Panc1 (cell line): ENCODE results near the gene CTSA. TPM values are rescaled to one million over a fixed set of nuclear protein-coding genes. Genes with fewer than 3 reads are reported as not detected.

Experiments used
- ATAC-seq: fragments of 200-7000 bp; cut with Tn5 transposase; 2 replicates; pipeline ENCODE4 v1.9.1; 2020; ENCODE audit warnings: mild to moderate bottlenecking, moderate library complexity
- BruUV-seq: library from RNA; stranded (reverse); fragments of 400-500 nt; replicated peaks from 2 replicates; lab custom pipeline; 2021; lab: Mats Ljungman, UMichigan
- CTCF ChIA-PET: fragments of 300-600 bp; sonication (Branson Sonifier 250); formaldehyde crosslinking; loops from one replicate; lab custom pipeline; 2022; ENCODE audit warnings: antibody characterized with exemption; lab: Charles Lee
- POLR2A ChIA-PET: fragments of 300-600 bp; sonication (Branson Sonifier 250); formaldehyde crosslinking; loops from one replicate; lab custom pipeline; 2022; ENCODE audit warnings: antibody characterized with exemption; lab: Charles Lee
- DNase-seq: peaks from one replicate; pipeline ENCODE4 v3.0.0-alpha.2; 2010; ENCODE audit warnings: low read depth, low spot score
- H3K27ac ChIP-seq: 2 replicates; pipeline ENCODE4 v1.5.1; 2011; ENCODE audit warnings: mild to moderate bottlenecking, low read length, inconsistent platforms
- H3K27me3 ChIP-seq: fragments of 200-500 bp; sonication (Bioruptor generic); 2 replicates; pipeline ENCODE4 v1.6.0; 2014; ENCODE audit warnings: low read length, inconsistent platforms; ENCODE audit not compliant: control insufficient read depth, insufficient read depth
- H3K36me3 ChIP-seq: fragments of 200-500 bp; sonication (Bioruptor generic); 2 replicates; pipeline ENCODE4 v1.5.1; 2014; ENCODE audit warnings: inconsistent platforms, mild to moderate bottlenecking, low read length, moderate library complexity; ENCODE audit not compliant: control insufficient read depth, insufficient read depth
- H3K4me1 ChIP-seq: 2 replicates; pipeline ENCODE4 v1.5.1; 2011; ENCODE audit warnings: inconsistent platforms, mild to moderate bottlenecking, low read length, moderate library complexity; ENCODE audit not compliant: control insufficient read depth, insufficient read depth
- H3K4me3 ChIP-seq, 2 experiments: 2 replicates each; pipeline ENCODE4 v1.5.1; 2011 to 2012; ENCODE audit warnings: low read depth in 2 of 2, low read length in 2 of 2, mild to moderate bottlenecking in 2 of 2, inconsistent platforms in 1 of 2, moderate library complexity in 1 of 2
- H3K9me3 ChIP-seq: fragments of 200-500 bp; sonication (Bioruptor generic); 2 replicates; pipeline ENCODE4 v1.5.1; 2014; ENCODE audit warnings: low read depth, mild to moderate bottlenecking, inconsistent platforms, low read length, moderate library complexity; ENCODE audit not compliant: control insufficient read depth, insufficient read depth
- CTCF ChIP-seq: fragments of 450-650 bp; IDR thresholded peaks from 2 replicates; pipeline ENCODE4 v1.5.1; 2017; ENCODE audit warnings: mild to moderate bottlenecking
- POLR2AphosphoS5 ChIP-seq: IDR thresholded peaks from 2 replicates; pipeline ENCODE4 v1.6.1; 2012; ENCODE audit warnings: mild to moderate bottlenecking, low read depth, low read length, moderate library complexity
- REST ChIP-seq, 2 experiments: IDR thresholded peaks; 2 replicates each; pipeline ENCODE4 v1.6.1; 2011 to 2012; ENCODE audit warnings: low read depth in 2 of 2, control low read depth in 1 of 2, low read length in 1 of 2, mild to moderate bottlenecking in 1 of 2, moderate library complexity in 1 of 2; ENCODE audit not compliant: insufficient read depth in 1 of 2
- SIN3A ChIP-seq: IDR thresholded peaks from 2 replicates; pipeline ENCODE4 v1.6.1; 2012; ENCODE audit warnings: low read depth, mild to moderate bottlenecking, low read length, moderate library complexity, borderline replicate concordance; ENCODE audit not compliant: insufficient read depth
- TCF7L2 ChIP-seq: IDR thresholded peaks from 2 replicates; pipeline ENCODE4 v1.6.1; 2011; ENCODE audit warnings: mild to moderate bottlenecking, low read depth, low read length, inconsistent platforms
- in situ Hi-C: cut with HindIII; loops from 2 replicates; pipeline ENCODE4 v1.10.0; 2016; ENCODE audit warnings: low sequenced_read_pairs, low pct_unique_long_range_greater_than_20kb
- intact Hi-C: fragments of 100-400 bp; cut with micrococcal nuclease; formaldehyde crosslinking; loops from one replicate; pipeline ENCODE4 v1.10.0; 2022; ENCODE audit not compliant: unreplicated experiment
- total RNA-seq: library from RNA; stranded (reverse); gene quantifications from one replicate; pipeline ENCODE4 v1.2.1, GENCODE V29; 2021; ENCODE audit not compliant: unreplicated experiment

CTSA gene
- total RNA-seq, 1 experiment from 2014 or later = 232 TPM

- Histone ChIP-seq H3K27me3 (no peaks in the 10 kb centered on the region), H3K4me1 (no peaks in the 10 kb centered on the region; the same call in 1 of the 2 replicates), H3K9me3 (no peaks in the 10 kb centered on the region), H3K36me3 (no peaks in the 10 kb centered on the region; the same call in 1 of the 2 replicates), H3K4me3 (no peak overlapping the region), H3K27ac (no peak overlapping the region)
- ATAC-seq (no peak), DNase-seq (no peak)
- no TSS peak for BruUV-seq
- TF ChIP-seq REST (IDR thresholded peaks at IDR 0.05; ENCODE audit: insufficient read depth in 1 of 2, low read depth in 2 of 2, low read length in 1 of 2) (no peak), TCF7L2 (no peak), CTCF (no peak), SIN3A (no peak), POLR2AphosphoS5 (no peak)
- in situ Hi-C loops = no loop called here
- ChIA-PET POLR2A (no interaction called here), CTCF (no interaction called here)
- intact Hi-C loops = no loop called here
Measured at GRCh38 chr20:45850238-45850637, 40.9 kb upstream of the CTSA start.

- Histone ChIP-seq H3K9me3 (no peaks in the 10 kb centered on the region), H3K27me3 (no peaks in the 10 kb centered on the region), H3K36me3 (no peaks in the 10 kb centered on the region; the same call in 1 of the 2 replicates), H3K4me3 (no peak overlapping the region), H3K4me1 (peaks cover under 1% of the 10 kb centered on the region), H3K27ac (no peak overlapping the region)
- in situ Hi-C loops (no loop called here), intact Hi-C loops (no loop called here)
- CTCF ChIA-PET = interaction anchor here (1.2 kb wide), 1 partner anchor 39 kb away, joined by 3 read pairs; no protein-coding TSS in a partner anchor
- ATAC-seq = no peak
- DNase-seq = no peak
- POLR2A ChIA-PET = no interaction called here
- no TSS peak for BruUV-seq
- no peak for TF ChIP-seq SIN3A
- no peak for TF ChIP-seq REST (IDR thresholded peaks at IDR 0.05; ENCODE audit: insufficient read depth in 1 of 2, low read depth in 2 of 2, low read length in 1 of 2)
- TF ChIP-seq CTCF = no peak
- TF ChIP-seq TCF7L2 = no peak
Measured at GRCh38 chr20:45850926-45851325, 40.2 kb upstream of the CTSA start.
